DMS 273 (cell line): ENCODE results near the gene KHSRP.

Experiments
- DNase-seq: peaks from one replicate; lab custom pipeline; 2025; ENCODE audit not compliant: unreplicated experiment; lab: John Stamatoyannopoulos, UW

KHSRP gene

GRCh38 chr19:6393983-6394412 lies 30.6 kb downstream of the KHSRP start:
- DNase-seq, result no peak

- peak; percentile 97 for DNase-seq
These were observed 31.3 kb downstream of the KHSRP start, which contains the start of gene GTF2F1 for GRCh38 chr19:6393074-6393982. GTF2F1 (minus strand) TSS chr19:6393164; CDS start chr19:6392995, 169 bp downstream.

GRCh38 chr19:6392221-6393073 lies 32.2 kb downstream of the KHSRP start:
- DNase-seq, result peak; percentile 27

DNA sequence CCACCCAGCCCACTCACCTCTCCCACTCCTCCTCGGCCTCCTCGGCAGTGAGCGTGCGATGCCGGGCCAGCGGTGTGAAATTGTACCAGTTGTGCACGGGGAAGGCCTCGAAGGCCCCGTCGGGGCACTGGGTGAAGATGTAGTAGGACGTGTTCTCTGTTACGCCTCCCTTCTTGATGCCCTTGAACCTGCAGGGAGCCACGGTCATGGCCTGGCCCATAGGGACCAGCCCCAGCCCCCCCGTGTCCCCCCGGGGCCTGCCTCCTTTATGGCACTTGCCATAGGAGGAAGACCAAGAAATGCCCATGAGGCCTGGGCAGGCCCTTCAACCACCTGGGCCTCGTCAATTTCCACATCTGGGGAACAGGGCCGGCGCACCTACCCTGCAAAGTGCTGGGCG lies 37.2 kb downstream of the KHSRP start:
- no peak for DNase-seq

GRCh38 chr19:6384381-6384780 lies 40.2 kb downstream of the KHSRP start:
- DNase-seq, result no peak

DNA sequence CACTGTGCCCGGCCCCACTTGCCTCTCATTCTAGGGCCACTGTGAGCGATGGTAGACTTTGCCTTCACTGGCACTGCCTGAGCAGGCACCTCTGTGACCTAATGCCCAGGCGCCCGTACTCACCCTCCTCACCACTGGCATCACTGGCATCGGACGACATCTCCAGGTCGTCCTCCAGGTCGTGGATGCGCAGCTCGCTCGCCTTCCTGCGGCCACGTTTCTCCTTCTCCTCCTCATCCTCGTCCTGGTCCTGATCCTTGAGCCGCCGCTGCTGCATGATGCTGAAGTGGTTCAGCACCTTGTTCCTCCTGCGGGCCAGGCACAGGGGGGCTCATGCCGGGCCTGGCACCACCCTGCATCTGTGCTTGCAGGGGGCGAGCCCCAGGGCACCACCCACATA lies 41.4 kb downstream of the KHSRP start:
- no peak for DNase-seq

DNA sequence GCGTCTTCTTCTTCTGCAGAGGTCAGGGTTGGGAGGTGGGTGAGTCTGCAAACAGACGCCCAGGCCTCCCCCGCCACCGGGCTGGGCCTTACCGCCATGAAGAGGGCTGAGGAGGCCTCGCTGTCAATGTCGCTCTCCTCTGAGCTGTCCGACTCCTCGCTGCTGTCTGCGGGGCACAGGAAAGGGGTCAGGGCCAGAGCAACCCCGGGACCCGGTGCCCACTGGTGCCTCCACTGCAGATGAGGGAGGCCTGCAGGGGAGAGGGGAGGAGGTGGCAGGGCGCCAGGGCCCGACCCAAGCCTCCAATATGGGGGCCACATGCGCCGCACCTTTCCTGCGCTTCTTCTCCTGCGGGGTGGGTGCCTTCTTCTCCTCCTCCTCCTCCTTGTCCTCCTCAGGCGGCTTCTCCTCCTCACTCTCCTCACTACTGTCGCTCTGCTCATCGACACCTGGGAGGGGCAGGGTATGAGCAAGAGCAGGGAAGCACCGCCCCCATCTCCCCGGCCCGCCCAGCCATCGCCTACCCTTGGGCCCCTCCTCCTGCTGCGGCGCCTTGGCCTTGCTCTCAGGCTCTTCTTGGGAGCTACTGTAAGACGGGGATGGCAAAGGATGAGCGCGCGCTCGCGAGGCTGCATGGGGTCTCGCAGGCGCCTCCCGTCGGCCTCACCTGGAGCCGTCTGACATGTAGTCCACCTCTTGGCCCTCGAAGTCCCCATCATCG lies 43.4 kb downstream of the KHSRP start:
- DNase-seq, result no peak

DNA sequence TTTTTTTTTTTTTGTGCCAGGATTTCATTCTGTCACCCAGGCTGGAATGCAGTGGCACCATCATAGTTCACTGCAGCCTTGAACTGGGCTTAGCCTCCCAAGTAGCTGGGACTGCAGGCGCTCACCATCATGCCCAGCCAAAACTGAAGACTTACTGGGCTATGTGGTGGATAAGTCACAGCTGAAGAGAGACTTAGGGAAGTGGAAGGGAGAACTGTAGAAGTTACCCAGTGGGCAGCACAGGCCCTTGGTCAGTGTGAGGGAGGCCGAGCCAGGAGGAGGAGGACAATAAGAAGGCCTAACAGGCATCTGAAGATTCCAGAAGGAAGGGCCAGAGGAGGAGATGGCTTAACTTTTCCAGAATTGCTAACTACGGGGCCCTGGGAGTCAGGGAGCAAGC lies 44.9 kb downstream of the KHSRP start:
- no peak for DNase-seq

DNA sequence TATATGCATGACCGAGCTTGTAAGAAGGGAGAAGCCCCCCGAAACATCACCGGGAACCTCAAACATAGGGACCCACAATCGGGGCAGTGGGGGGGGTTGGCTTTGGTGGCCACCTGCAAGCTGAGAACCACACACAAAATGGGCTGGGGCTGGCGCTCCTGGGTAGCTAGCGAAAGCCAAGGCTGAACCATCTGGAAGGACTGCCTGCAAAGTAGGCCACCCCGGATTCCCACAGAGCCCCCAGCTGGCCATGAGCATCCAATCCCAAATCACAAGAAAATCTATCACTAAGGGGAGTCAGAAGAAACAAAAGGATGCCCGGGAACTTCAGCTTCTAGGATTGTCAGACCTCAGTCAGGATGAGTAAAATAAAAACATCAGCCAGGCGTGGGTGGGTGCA lies 46.1 kb downstream of the KHSRP start:
- peak; percentile 57 for DNase-seq

GRCh38 chr19:6378041-6378440 lies 46.6 kb downstream of the KHSRP start:
- no peak for DNase-seq

DNA sequence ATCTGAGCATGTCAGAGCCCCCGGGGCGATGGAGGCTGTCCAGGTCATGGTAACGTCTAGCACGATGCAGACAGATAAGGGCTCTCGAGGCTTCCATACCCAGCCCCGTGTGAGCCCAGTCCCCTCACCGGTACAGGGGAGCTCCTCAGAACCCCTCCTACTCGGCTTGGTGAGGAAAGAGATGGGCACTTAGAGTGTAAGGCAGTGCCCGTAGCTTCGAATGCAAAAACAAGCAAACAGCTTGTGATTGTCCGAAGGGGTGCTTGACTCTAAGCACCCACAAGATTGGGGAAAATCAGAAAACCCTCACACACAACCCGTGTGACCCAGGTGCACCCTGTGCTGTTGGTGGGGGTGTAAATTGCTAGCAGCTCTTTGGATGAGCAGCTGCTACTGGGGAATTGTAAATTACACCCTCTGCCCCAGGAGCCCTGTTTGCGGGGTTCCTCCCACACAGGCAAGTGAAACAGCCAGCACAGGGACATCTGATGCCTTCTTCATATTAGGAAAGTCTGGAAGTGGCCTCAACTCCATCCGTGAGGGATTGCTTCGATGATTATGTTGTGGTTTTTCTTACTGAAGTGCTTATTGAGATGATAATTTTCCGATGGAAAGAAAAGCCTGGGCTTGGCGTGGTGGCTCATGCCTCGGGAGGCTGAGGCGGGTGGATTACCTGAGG lies 48.0 kb downstream of the KHSRP start:
- peak; percentile 55 for DNase-seq

DNA sequence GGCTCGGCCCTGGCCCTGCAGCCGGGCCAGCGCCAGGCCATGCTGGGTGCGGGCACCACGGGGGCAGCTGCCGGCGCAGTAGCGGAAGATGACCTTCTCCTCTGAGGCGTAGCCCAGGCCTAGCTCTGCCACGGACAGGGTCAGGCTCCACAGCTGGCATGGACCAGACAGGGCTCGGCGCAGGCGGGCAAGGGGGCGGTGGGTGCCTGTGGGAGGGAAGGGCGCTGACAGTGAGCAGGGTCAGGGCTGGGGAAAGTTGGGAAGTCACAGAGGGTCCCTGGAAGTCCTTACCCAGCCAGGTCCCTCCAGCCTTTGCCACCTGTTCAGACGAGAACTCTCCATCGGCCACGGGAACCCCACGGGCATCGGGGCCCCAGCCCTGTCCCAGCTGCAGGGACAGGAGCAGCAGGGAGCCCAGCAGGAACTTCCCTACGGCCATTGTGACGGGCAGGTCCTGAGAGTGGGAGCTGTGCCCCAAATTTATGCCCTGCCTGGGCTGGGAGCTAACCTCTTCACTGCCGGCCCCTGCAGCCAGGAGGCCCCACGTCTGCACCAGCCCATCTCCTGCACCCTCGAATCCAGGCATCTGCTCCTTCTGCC lies 49.1 kb downstream of the KHSRP start, which contains the start of gene PSPN:
TSS of gene PSPN (minus strand) at position 523 of the 600 bp plus-strand sequence. CDS start at position 439, 84 bp downstream.
- no peak for DNase-seq

DNA sequence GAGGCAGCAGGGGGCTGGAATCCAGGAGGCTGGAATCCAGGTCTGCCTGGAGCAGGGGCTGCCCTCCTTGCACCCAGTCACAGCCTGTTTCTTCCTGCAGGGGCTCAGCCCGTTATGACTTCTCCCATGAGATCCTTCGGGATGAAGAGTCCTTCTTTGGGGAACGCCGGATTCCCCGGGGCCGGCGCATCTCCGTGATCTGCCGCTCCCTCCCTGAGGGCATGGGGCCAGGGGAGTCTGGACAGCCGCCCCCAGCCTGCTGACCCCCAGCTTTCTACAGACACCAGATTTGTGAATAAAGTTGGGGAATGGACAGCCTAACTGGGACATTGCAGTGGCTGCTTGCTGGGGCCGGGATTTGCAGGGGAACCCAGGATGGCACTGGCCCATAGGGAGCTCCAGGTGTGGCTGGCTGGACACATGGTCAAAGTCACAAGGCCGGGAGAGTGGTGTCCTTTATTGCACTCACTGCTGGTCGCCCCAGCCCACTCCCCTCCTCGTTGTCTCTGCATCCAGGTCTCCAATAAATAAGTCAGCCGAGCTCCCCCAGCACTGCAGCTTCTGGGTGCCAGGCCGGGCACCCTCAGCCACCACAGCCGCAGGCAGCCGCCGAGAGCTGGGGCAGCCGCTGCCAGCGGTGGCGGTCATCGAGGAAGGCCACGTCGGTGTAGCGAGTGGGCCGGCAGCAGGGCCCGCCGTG lies 49.8 kb downstream of the KHSRP start:
- no peak for DNase-seq

- DNase-seq, result no peak
These were observed 50.4 kb downstream of the KHSRP start for GRCh38 chr19:6374161-6374709.

DNA sequence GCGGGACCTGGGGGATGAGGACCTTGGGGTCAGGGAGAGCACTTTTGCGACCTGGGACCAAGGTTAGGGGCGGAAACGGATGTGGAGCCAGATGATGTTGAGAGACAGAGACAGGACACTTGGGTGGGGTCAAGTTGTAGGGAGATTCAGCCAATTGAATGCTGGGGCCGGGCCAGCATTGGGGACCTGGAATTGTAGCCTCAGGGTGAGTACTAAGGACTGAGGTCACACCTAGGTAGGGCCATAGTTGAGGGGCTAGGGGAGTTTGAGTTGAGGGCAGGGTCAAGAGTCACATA lies 50.9 kb downstream of the KHSRP start:
- DNase-seq, result peak; percentile 55

DNA sequence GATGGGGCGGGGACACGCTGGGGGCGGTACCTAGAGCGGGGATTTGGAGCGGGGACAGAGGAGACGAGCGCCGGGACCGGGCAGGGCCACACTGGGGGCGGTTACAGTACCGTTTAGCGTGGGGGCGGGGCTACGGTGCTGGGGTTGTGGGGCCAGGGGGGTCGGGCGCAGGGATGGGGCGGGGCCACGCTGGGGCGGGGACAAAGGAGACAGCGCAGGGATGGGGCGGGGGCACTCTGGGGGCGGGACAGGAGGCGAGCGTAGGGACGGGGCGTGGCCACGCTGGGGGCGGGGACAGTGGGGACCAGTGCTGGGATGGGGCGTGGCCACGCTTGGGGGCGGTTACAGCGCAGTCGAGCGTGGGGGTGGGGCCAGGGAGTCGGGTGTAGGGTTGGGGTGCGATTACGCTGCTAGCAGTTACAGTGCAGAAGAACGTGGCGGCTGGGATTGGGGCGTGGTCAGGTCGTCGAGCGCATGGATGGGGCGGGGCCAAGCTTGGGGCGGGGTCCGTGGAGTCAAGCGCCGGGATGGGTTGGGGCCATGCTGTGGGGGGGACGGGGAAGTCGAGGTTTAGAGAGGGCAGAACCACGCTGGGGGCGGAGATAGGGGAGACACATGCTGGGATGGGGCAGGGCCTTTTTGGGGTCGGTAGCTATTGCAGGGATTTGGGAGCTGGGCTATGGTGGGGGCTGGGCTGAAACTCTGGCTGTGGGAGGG lies 51.4 kb downstream of the KHSRP start:
- DNase-seq, result peak; percentile 98

- peak; percentile 100 for DNase-seq
These were observed 52.0 kb downstream of the KHSRP start, which contains the start of gene ALKBH7 for GRCh38 chr19:6372594-6373095. ALKBH7 (plus strand) TSS chr19:6372794; CDS start chr19:6372821, 27 bp downstream.

DNA sequence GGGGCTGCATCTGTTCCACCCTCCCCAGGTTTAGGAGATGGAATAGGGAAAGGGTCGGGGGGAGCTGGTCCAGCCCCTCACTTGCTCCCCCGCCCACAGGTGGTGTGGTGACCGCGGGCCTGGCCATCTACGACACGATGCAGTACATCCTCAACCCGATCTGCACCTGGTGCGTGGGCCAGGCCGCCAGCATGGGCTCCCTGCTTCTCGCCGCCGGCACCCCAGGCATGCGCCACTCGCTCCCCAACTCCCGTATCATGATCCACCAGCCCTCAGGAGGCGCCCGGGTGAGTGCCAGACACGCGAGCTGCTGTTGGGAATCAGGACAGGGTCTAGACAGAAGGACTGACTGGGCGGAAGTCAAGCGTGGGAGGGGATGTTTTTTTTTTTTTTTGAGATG lies 60.3 kb downstream of the KHSRP start:
- no peak for DNase-seq
